HCT116 (cell line): ENCODE results near the gene LY86. TPM values are rescaled to one million over a fixed set of nuclear protein-coding genes. Genes with fewer than 3 reads are reported as not detected.

Experiments used
- ATAC-seq: fragments of 200-7000 bp; cut with Tn5 transposase; 2 replicates; pipeline ENCODE4 v1.9.1; 2020; ENCODE audit warnings: mild to moderate bottlenecking, moderate library complexity
- BruUV-seq: library from RNA; stranded (reverse); fragments of 400-500 nt; replicated peaks from 2 replicates; lab custom pipeline; 2021; lab: Mats Ljungman, UMichigan
- CTCF ChIA-PET: fragments of 300-600 bp; sonication (Branson Sonifier 250); formaldehyde crosslinking; loops from one replicate; lab custom pipeline; 2021; ENCODE audit warnings: antibody characterized with exemption; lab: Charles Lee
- POLR2A ChIA-PET: fragments of 300-600, 350-600 bp; sonication (Branson Sonifier 250); formaldehyde crosslinking; loops from one replicate; lab custom pipeline; 2021; ENCODE audit warnings: antibody characterized with exemption; lab: Charles Lee
- RAD21 ChIA-PET, 2 experiments: fragments of 300-600 bp; sonication (Branson Sonifier 250); formaldehyde crosslinking; loops; one replicate each; lab custom pipeline; 2023; ENCODE audit warnings: low total read pairs in 2 of 2; ENCODE audit not compliant: uncharacterized antibody in 2 of 2, unreplicated experiment in 2 of 2, low non-redundant PET in 1 of 2; lab: Charles Lee
- DNase-seq: peaks from one replicate; pipeline ENCODE4 v3.0.0-alpha.2; 2010; ENCODE audit warnings: low read depth, low spot score
- H2AFZ ChIP-seq: fragments of 200-600 bp; shearing (Covaris generic), sonication (generic); 2 replicates; pipeline ENCODE4 v1.6.1; 2017; ENCODE audit warnings: low read depth, mixed run types, mixed read lengths, antibody characterized with exemption, low read length; ENCODE audit not compliant: poor library complexity, severe bottlenecking
- H3K27ac ChIP-seq: 2 replicates; pipeline ENCODE4 v1.5.1; 2012; ENCODE audit warnings: low read depth, low read length
- H3K27me3 ChIP-seq: fragments of 200-600 bp; sonication (generic); 2 replicates; pipeline ENCODE4 v1.6.1; 2016; ENCODE audit warnings: mixed run types, low read length, mixed read lengths; ENCODE audit not compliant: insufficient read depth
- H3K36me3 ChIP-seq, 2 experiments: fragments of 200-500 bp in 1 of 2; fragments of 200-600 bp in 1 of 2; sonication (Bioruptor generic) in 1 of 2; sonication (generic) in 1 of 2; 2 replicates each; pipeline versions ENCODE4 v1.5.1 to v1.6.1; 2014 to 2016; ENCODE audit warnings: low read length in 2 of 2, inconsistent platforms in 1 of 2, mixed read lengths in 1 of 2, mixed run types in 1 of 2; ENCODE audit not compliant: insufficient read depth in 2 of 2, control insufficient read depth in 1 of 2
- H3K4me1 ChIP-seq, 2 experiments: fragments of 200-600 bp in 1 of 2; sonication (generic) in 1 of 2; 2 replicates each; pipeline versions ENCODE4 v1.5.1 to v1.6.1; 2012 to 2017; ENCODE audit warnings: low read length in 2 of 2, inconsistent platforms in 1 of 2, mild to moderate bottlenecking in 1 of 2, mixed read lengths in 1 of 2, mixed run types in 1 of 2, moderate library complexity in 1 of 2; ENCODE audit not compliant: insufficient read depth in 2 of 2, control insufficient read depth in 1 of 2
- H3K4me2 ChIP-seq: fragments of 200-600 bp; sonication (generic); 2 replicates; pipeline ENCODE4 v1.6.1; 2017; ENCODE audit warnings: mixed run types, low read length, mixed read lengths
- H3K4me3 ChIP-seq, 2 experiments: fragments of 200-600 bp in 1 of 2; sonication (generic) in 1 of 2; replicated peaks in 1 of 2; 2 replicates each; pipeline ENCODE4 v1.5.1; 2011 to 2016; ENCODE audit warnings: low read length in 2 of 2, control low read depth in 1 of 2, low read depth in 1 of 2, mild to moderate bottlenecking in 1 of 2, mixed read lengths in 1 of 2, mixed run types in 1 of 2
- H3K79me2 ChIP-seq: fragments of 200-600 bp; sonication (generic); 2 replicates; pipeline ENCODE4 v1.6.1; 2017; ENCODE audit warnings: mild to moderate bottlenecking, mixed run types, low read length, moderate library complexity, mixed read lengths; ENCODE audit not compliant: insufficient read depth
- H3K9ac ChIP-seq: fragments of 200-600 bp; sonication (generic); 2 replicates; pipeline ENCODE4 v1.6.1; 2016; ENCODE audit warnings: low read length, mixed read lengths
- H3K9me2 ChIP-seq: fragments of 200-600 bp; sonication (generic), shearing (Covaris generic); 2 replicates; pipeline ENCODE4 v1.6.1; 2017; ENCODE audit warnings: mixed run types, mild to moderate bottlenecking, moderate library complexity; ENCODE audit not compliant: insufficient read depth
- H3K9me3 ChIP-seq, 2 experiments: fragments of 200-500 bp in 1 of 2; fragments of 200-600 bp in 1 of 2; sonication (Bioruptor generic) in 1 of 2; sonication (generic) in 1 of 2; 2 replicates each; pipeline ENCODE4 v1.6.1; 2014 to 2017; ENCODE audit warnings: low read length in 2 of 2, mixed read lengths in 2 of 2, inconsistent platforms in 1 of 2, low read depth in 1 of 2, mild to moderate bottlenecking in 1 of 2, mixed run types in 1 of 2, moderate library complexity in 1 of 2; ENCODE audit not compliant: control insufficient read depth in 1 of 2, insufficient read depth in 1 of 2
- H4K20me1 ChIP-seq: fragments of 200-600 bp; sonication (generic), shearing (Covaris generic); 2 replicates; pipeline ENCODE4 v1.6.1; 2017; ENCODE audit warnings: mixed run types, mild to moderate bottlenecking, moderate library complexity; ENCODE audit not compliant: insufficient read depth
- EGR1 ChIP-seq: IDR thresholded peaks from 2 replicates; pipeline ENCODE4 v1.6.1; 2012; ENCODE audit warnings: low read depth
- EZH2 ChIP-seq: fragments of 200-600 bp; sonication (generic); IDR thresholded peaks from 2 replicates; pipeline ENCODE4 v1.6.1; 2017; ENCODE audit warnings: antibody characterized with exemption, mixed run types
- EZH2phosphoT487 ChIP-seq: fragments of 200-600 bp; IDR thresholded peaks from 2 replicates; pipeline ENCODE4 v1.6.1; 2018; ENCODE audit warnings: antibody characterized with exemption, borderline replicate concordance
- JUND ChIP-seq: IDR thresholded peaks from 2 replicates; pipeline ENCODE4 v1.6.1; 2012
- MAX ChIP-seq: IDR thresholded peaks from 2 replicates; pipeline ENCODE4 v1.6.1; 2012
- POLR2A ChIP-seq: IDR thresholded peaks from 2 replicates; pipeline ENCODE4 v1.7.0; 2011; ENCODE audit warnings: borderline replicate concordance; ENCODE audit not compliant: insufficient read depth, insufficient read length; ENCODE audit errors: extremely low read depth
- POLR2AphosphoS5 ChIP-seq: IDR thresholded peaks from 2 replicates; pipeline ENCODE4 v1.6.1; 2011; ENCODE audit warnings: mild to moderate bottlenecking, low read depth, low read length, moderate library complexity
- REST ChIP-seq: IDR thresholded peaks from 2 replicates; pipeline ENCODE4 v1.6.1; 2012; ENCODE audit warnings: low read depth
- SP1 ChIP-seq: IDR thresholded peaks from 2 replicates; pipeline ENCODE4 v1.6.1; 2012; ENCODE audit warnings: low read depth
- SRF ChIP-seq: IDR thresholded peaks from 2 replicates; pipeline ENCODE4 v1.6.1; 2012; ENCODE audit warnings: low read depth
- TCF7L2 ChIP-seq: IDR thresholded peaks from 2 replicates; pipeline ENCODE4 v1.7.0; 2011; ENCODE audit warnings: borderline replicate concordance, inconsistent platforms; ENCODE audit not compliant: insufficient read depth, insufficient read length; ENCODE audit errors: extremely low read depth
- YY1 ChIP-seq: IDR thresholded peaks from 2 replicates; pipeline ENCODE4 v1.6.1; 2011; ENCODE audit warnings: low read length, low read depth, moderate library complexity, mild to moderate bottlenecking; ENCODE audit not compliant: insufficient replicate concordance; ENCODE audit errors: extremely low read depth
- ZBTB33 ChIP-seq: IDR thresholded peaks from 2 replicates; pipeline ENCODE4 v1.6.1; 2011; ENCODE audit warnings: mild to moderate bottlenecking, low read length, moderate library complexity; ENCODE audit not compliant: insufficient replicate concordance; ENCODE audit errors: extremely low read depth
- intact Hi-C: fragments of 100-400 bp; cut with micrococcal nuclease; formaldehyde crosslinking; loops from 2 replicates; pipeline ENCODE4 v1.10.0; 2022
- total RNA-seq: library from RNA; stranded (reverse); gene quantifications from one replicate; pipeline ENCODE4 v1.2.1, GENCODE V29; 2021; ENCODE audit not compliant: unreplicated experiment

The LY86 gene
- total RNA-seq, 1 experiment from 2014 or later, result not detected

GRCh38 chr6:6611486-6611885 is 23.0 kb downstream of the LY86 start:
- ChIA-PET POLR2A (no interaction called here), RAD21 (no interaction called here), CTCF (interaction anchor here (0.6 kb wide), 1 partner anchor 1101 kb away, joined by 4 read pairs; no protein-coding TSS in a partner anchor)
- Histone ChIP-seq H3K9ac (no peak overlapping the region), H3K4me1 (no peaks in the 10 kb centered on the region), H3K4me3 (no peak overlapping the region), H3K9me3 (no peaks in the 10 kb centered on the region), H2AFZ (no peak overlapping the region), H3K36me3 (no peaks in the 10 kb centered on the region), H3K4me2 (no peak overlapping the region), H3K27ac (no peak overlapping the region), H3K9me2 (no peaks in the 10 kb centered on the region), H3K27me3 (no peaks in the 10 kb centered on the region), H3K79me2 (no peaks in the 10 kb centered on the region), H4K20me1 (no peaks in the 10 kb centered on the region)
- ATAC-seq (no peak), DNase-seq (no peak)
- intact Hi-C loops, result no loop called here
- BruUV-seq, result no TSS peak
- TF ChIP-seq EZH2 (no peak), EZH2phosphoT487 (no peak), SRF (no peak), YY1 (no peak), TCF7L2 (no peak), MAX (no peak), REST (no peak), POLR2A (no peak), JUND (no peak), EGR1 (no peak), ZBTB33 (no peak), SP1 (no peak), POLR2AphosphoS5 (no peak)
